GM12878 (cell line): Measurements from ENCODE around the gene NTRK1. TPM values are rescaled to one million over a fixed set of nuclear protein-coding genes. Genes with fewer than 3 reads are reported as not detected.

Experiments used
- ATAC-seq: fragments of 200-7000 bp; cut with Tn5 transposase; 3 replicates; pipeline ENCODE4 v1.9.1; 2020; ENCODE audit warnings: mild to moderate bottlenecking, moderate library complexity
- BruUV-seq: library from RNA; stranded (reverse); fragments of 400-500 nt; replicated peaks from 2 replicates; lab custom pipeline; 2021; lab: Mats Ljungman, UMichigan
- CTCF ChIA-PET: fragments of 300-600 bp; sonication (Branson Sonifier 250); formaldehyde crosslinking; extraction: SDS; loops from one replicate; lab custom pipeline; 2021; ENCODE audit warnings: inconsistent platforms; lab: Yijun Ruan, JAX
- POLR2A ChIA-PET: fragments of 350-600 bp; formaldehyde crosslinking; extraction: SDS; loops from one replicate; lab custom pipeline; 2021; ENCODE audit warnings: inconsistent platforms; lab: Charles Lee
- RAD21 ChIA-PET: fragments of 300-600 bp; sonication (Branson Sonifier 250); formaldehyde crosslinking; loops from one replicate; lab custom pipeline; 2023; ENCODE audit warnings: antibody characterized with exemption; ENCODE audit not compliant: unreplicated experiment; lab: Charles Lee
- SMC1A ChIA-PET: fragments of 300-600 bp; sonication (Branson Sonifier 250); formaldehyde crosslinking; loops from one replicate; lab custom pipeline; 2023; ENCODE audit not compliant: unreplicated experiment, uncharacterized antibody; lab: Charles Lee
- DNase-seq: peaks from one replicate; pipeline ENCODE4 v3.0.0-alpha.2; 2011; ENCODE audit warnings: low read depth, low spot score
- FAIRE-seq: peaks from 3 replicates; lab custom pipeline; 2011; peaks lifted over from hg19 to GRCh38; lab: Jason Lieb, UNC
- H2AFZ ChIP-seq: 2 replicates; pipeline ENCODE4 v1.6.0; 2011; ENCODE audit warnings: low read depth, low read length, control low read depth; ENCODE audit not compliant: control insufficient read depth
- H3K27ac ChIP-seq: 2 replicates; pipeline ENCODE4 v1.5.1; 2011; ENCODE audit warnings: control low read depth; ENCODE audit not compliant: control insufficient read depth, insufficient read depth
- H3K27me3 ChIP-seq, 2 experiments: replicated peaks in 1 of 2; 2 replicates each; pipeline versions ENCODE4 v1.6.0 to v1.6.1; 2011; ENCODE audit warnings: low read length in 1 of 2; ENCODE audit not compliant: control insufficient read depth in 2 of 2, insufficient read depth in 2 of 2
- H3K36me3 ChIP-seq, 2 experiments: 2 replicates each; pipeline ENCODE4 v1.5.1; 2011; ENCODE audit warnings: low read length in 1 of 2; ENCODE audit not compliant: control insufficient read depth in 2 of 2, insufficient read depth in 2 of 2
- H3K4me1 ChIP-seq: 2 replicates; pipeline ENCODE4 v1.6.1; 2011; ENCODE audit warnings: mild to moderate bottlenecking, low read length, moderate library complexity, mixed read lengths; ENCODE audit not compliant: control insufficient read depth, insufficient read depth
- H3K4me2 ChIP-seq: 2 replicates; pipeline ENCODE4 v1.6.0; 2011; ENCODE audit warnings: control low read depth; ENCODE audit not compliant: control insufficient read depth, insufficient read depth
- H3K4me3 ChIP-seq: fragments of 200-600 bp; sonication (generic); 2 replicates; pipeline ENCODE4 v1.5.1; 2016
- H3K79me2 ChIP-seq: 2 replicates; pipeline ENCODE4 v1.6.0; 2011; ENCODE audit warnings: low read length; ENCODE audit not compliant: control insufficient read depth, insufficient read depth
- H3K9ac ChIP-seq: 2 replicates; pipeline ENCODE4 v1.8.0; 2011; ENCODE audit warnings: low read length, control low read depth, mixed read lengths; ENCODE audit not compliant: control insufficient read depth, insufficient read depth
- H3K9me3 ChIP-seq: replicated peaks from 3 replicates; pipeline ENCODE4 v1.5.1; 2011; ENCODE audit warnings: mild to moderate bottlenecking, low read length; ENCODE audit not compliant: control insufficient read depth, insufficient read depth
- H4K20me1 ChIP-seq: 2 replicates; pipeline ENCODE4 v1.6.0; 2011; ENCODE audit not compliant: control insufficient read depth, insufficient read depth
- CHD4 ChIP-seq: fragments of 200-600 bp; sonication (generic); IDR thresholded peaks from 2 replicates; pipeline ENCODE4 v1.6.1; 2016; ENCODE audit warnings: mild to moderate bottlenecking
- KDM1A ChIP-seq: fragments of 200-600 bp; sonication (generic); IDR thresholded peaks from 2 replicates; pipeline ENCODE4 v1.6.1; 2016; ENCODE audit warnings: borderline replicate concordance
- TCF3 ChIP-seq: IDR thresholded peaks from 2 replicates; pipeline ENCODE4 v1.6.1; 2012; ENCODE audit warnings: low read depth, mild to moderate bottlenecking, low read length, borderline replicate concordance; ENCODE audit not compliant: insufficient read depth
- ZBED1 ChIP-seq: IDR thresholded peaks from 2 replicates; pipeline ENCODE4 v1.6.1; 2016; ENCODE audit warnings: borderline replicate concordance
- ZNF207 ChIP-seq: fragments of 450-650 bp; IDR thresholded peaks from 2 replicates; pipeline ENCODE4 v1.6.1; 2014; ENCODE audit warnings: antibody characterized with exemption, mild to moderate bottlenecking, borderline replicate concordance
- ZNF622 ChIP-seq: fragments of 450-650 bp; IDR thresholded peaks from 2 replicates; pipeline ENCODE4 v1.6.1; 2017; ENCODE audit warnings: mild to moderate bottlenecking, inconsistent platforms
- WGBS: methylation state at CpG from one replicate; pipeline ENCODE4 v1.1.6; 2016; ENCODE audit warnings: low lambda C conversion rate; ENCODE audit not compliant: insufficient replicate concordance, insufficient coverage; ENCODE audit errors: missing lambda C conversion rate; 5-methylcytosine and 5-hydroxymethylcytosine counted together
- in situ Hi-C: fragments of 300-500 bp; cut with MboI; formaldehyde crosslinking; loops from 9 replicates; pipeline ENCODE4 v1.14.3; 2018; ENCODE audit warnings: mixed read lengths
- intact Hi-C: fragments of 100-400 bp; cut with micrococcal nuclease; formaldehyde crosslinking; loops from one replicate; pipeline ENCODE4 v1.14.2; 2022; ENCODE audit not compliant: unreplicated experiment
- polyA plus RNA-seq, 11 experiments: library from polyadenylated mRNA; depleted of rRNA in 4 of 11; unstranded in 6 of 11; stranded (reverse) in 5 of 11; fragments of >200 nt; fragmentation: Nextera tagmentation in 4 of 11; fragmentation: Illumina TruSeq in 1 of 11; extraction: Ambion mirVana in 4 of 11; extraction: Trizol in 1 of 11; gene quantifications; 1 replicate in 1 of 11; 2 replicates in 10 of 11; pipeline versions ENCODE4 v1.2.1 to v1.2.3, GENCODE V29; 2011 to 2016; ENCODE audit warnings: inconsistent platforms in 2 of 11, missing spikeins in 2 of 11, low read depth in 1 of 11
- total RNA-seq, 4 experiments: library from RNA; depleted of rRNA in 3 of 4; stranded (reverse); fragments of >200 nt in 3 of 4; fragmentation: Illumina TruSeq in 1 of 4; extraction: Trizol in 1 of 4; gene quantifications; 2 replicates each; pipeline versions ENCODE4 v1.2.1 to v1.2.3, GENCODE V29; 2013 to 2021
- TF ChIP-seq, protein P1 (sequence below): fragments of 450-650 bp; IDR thresholded peaks from 2 replicates; pipeline ENCODE4 v1.6.1; 2018; ENCODE audit warnings: borderline replicate concordance, mild to moderate bottlenecking; ENCODE audit not compliant: partially characterized antibody
- TF ChIP-seq, protein P2 (sequence below): fragments of 450-650 bp; IDR thresholded peaks from 2 replicates; pipeline ENCODE4 v1.6.1; 2016; ENCODE audit warnings: mild to moderate bottlenecking, moderate library complexity, borderline replicate concordance
- TF ChIP-seq, protein P3 (sequence below): fragments of 450-650 bp; IDR thresholded peaks from 2 replicates; pipeline ENCODE4 v1.6.1; 2016; ENCODE audit warnings: mild to moderate bottlenecking
- TF ChIP-seq, protein P4 (sequence below): fragments of 450-650 bp; formaldehyde crosslinking; IDR thresholded peaks from 2 replicates; pipeline ENCODE4 v1.5.0; 2022; ENCODE audit warnings: mild to moderate bottlenecking, missing genetic modification characterization
- TF ChIP-seq, protein P5 (sequence below): fragments of 450-650 bp; IDR thresholded peaks from 2 replicates; pipeline ENCODE4 v1.6.1; 2014; ENCODE audit warnings: mild to moderate bottlenecking

The NTRK1 gene
- total and polyA plus RNA-seq, 10 of the 15 experiments (the other 5 are each of a cell fraction or from before 2014, with no cell fraction given) = 0.10 to 0.56 (median 0.40) TPM; not detected in 7

DNA sequence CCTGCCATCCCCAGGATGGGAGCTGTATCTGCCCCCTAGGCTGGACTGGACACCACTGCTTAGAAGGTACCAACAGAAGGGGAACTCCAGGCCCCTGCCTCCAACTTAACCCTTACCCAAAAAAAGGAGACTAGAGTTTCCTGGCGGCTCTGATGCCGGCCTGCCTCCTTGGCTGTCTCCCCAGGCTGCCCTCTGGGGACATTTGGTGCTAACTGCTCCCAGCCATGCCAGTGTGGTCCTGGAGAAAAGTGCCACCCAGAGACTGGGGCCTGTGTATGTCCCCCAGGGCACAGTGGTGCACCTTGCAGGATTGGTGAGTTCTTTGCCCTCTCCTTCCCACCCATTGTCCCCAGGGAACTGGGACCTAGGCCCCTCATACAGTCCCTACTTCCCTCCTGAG, 51.6 kb downstream of the NTRK1 start:
- Histone ChIP-seq H3K9ac (no peak overlapping the region), H3K4me3 (no peak overlapping the region), H4K20me1 (no peaks in the 10 kb centered on the region), H3K27ac (no peak overlapping the region), H3K79me2 (no peaks in the 10 kb centered on the region), H3K4me2 (no peak overlapping the region), H2AFZ (no peak overlapping the region), H3K27me3 (peaks cover 0 to 2% of the 10 kb centered on the region in 2 experiments; a peak in 1 of 4 replicates), H3K4me1 (no peaks in the 10 kb centered on the region), H3K9me3 (no peaks in the 10 kb centered on the region), H3K36me3 (no peaks in the 10 kb centered on the region)
- FAIRE-seq = no peak
- intact Hi-C loops = loop anchor here (5.0 to 10.0 kb wide), 3 partner anchors 45 to 242 kb away; no protein-coding TSS in a partner anchor
- WGBS = 39% methylated on average over 2 of the region's 2 CpGs
- ChIA-PET RAD21 (interaction anchor here (1.4 to 5.6 kb wide), 2 partner anchors 16 to 162 kb away, joined by 3 to 33 read pairs; no protein-coding TSS in a partner anchor), POLR2A (no interaction called here), SMC1A (interaction anchor here (1.4 to 3.6 kb wide), 2 partner anchors 162 to 243 kb away, joined by 4 to 19 read pairs; no protein-coding TSS in a partner anchor), CTCF (interaction anchor here (0.9 to 4.7 kb wide), 12 partner anchors 9 to 186 kb away, joined by 3 to 47 read pairs (median 3); no protein-coding TSS in a partner anchor)
- no peak for DNase-seq
- no peak for ATAC-seq
- BruUV-seq = no TSS peak
- in situ Hi-C loops = no loop called here
- TF ChIP-seq, protein P1, sequence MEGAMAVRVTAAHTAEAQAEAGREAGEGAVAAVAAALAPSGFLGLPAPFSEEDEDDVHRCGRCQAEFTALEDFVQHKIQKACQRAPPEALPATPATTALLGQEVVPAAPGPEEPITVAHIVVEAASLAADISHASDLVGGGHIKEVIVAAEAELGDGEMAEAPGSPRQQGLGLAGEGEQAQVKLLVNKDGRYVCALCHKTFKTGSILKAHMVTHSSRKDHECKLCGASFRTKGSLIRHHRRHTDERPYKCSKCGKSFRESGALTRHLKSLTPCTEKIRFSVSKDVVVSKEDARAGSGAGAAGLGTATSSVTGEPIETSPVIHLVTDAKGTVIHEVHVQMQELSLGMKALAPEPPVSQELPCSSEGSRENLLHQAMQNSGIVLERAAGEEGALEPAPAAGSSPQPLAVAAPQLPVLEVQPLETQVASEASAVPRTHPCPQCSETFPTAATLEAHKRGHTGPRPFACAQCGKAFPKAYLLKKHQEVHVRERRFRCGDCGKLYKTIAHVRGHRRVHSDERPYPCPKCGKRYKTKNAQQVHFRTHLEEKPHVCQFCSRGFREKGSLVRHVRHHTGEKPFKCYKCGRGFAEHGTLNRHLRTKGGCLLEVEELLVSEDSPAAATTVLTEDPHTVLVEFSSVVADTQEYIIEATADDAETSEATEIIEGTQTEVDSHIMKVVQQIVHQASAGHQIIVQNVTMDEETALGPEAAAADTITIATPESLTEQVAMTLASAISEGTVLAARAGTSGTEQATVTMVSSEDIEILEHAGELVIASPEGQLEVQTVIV = no peak
- no peak for TF ChIP-seq ZNF207
- no peak for TF ChIP-seq ZBED1
- TF ChIP-seq KDM1A = no peak
- TF ChIP-seq TCF3 = no peak
- TF ChIP-seq, protein P2, sequence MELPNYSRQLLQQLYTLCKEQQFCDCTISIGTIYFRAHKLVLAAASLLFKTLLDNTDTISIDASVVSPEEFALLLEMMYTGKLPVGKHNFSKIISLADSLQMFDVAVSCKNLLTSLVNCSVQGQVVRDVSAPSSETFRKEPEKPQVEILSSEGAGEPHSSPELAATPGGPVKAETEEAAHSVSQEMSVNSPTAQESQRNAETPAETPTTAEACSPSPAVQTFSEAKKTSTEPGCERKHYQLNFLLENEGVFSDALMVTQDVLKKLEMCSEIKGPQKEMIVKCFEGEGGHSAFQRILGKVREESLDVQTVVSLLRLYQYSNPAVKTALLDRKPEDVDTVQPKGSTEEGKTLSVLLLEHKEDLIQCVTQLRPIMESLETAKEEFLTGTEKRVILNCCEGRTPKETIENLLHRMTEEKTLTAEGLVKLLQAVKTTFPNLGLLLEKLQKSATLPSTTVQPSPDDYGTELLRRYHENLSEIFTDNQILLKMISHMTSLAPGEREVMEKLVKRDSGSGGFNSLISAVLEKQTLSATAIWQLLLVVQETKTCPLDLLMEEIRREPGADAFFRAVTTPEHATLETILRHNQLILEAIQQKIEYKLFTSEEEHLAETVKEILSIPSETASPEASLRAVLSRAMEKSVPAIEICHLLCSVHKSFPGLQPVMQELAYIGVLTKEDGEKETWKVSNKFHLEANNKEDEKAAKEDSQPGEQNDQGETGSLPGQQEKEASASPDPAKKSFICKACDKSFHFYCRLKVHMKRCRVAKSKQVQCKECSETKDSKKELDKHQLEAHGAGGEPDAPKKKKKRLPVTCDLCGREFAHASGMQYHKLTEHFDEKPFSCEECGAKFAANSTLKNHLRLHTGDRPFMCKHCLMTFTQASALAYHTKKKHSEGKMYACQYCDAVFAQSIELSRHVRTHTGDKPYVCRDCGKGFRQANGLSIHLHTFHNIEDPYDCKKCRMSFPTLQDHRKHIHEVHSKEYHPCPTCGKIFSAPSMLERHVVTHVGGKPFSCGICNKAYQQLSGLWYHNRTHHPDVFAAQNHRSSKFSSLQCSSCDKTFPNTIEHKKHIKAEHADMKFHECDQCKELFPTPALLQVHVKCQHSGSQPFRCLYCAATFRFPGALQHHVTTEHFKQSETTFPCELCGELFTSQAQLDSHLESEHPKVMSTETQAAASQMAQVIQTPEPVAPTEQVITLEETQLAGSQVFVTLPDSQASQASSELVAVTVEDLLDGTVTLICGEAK = no peak
- TF ChIP-seq, protein P3, sequence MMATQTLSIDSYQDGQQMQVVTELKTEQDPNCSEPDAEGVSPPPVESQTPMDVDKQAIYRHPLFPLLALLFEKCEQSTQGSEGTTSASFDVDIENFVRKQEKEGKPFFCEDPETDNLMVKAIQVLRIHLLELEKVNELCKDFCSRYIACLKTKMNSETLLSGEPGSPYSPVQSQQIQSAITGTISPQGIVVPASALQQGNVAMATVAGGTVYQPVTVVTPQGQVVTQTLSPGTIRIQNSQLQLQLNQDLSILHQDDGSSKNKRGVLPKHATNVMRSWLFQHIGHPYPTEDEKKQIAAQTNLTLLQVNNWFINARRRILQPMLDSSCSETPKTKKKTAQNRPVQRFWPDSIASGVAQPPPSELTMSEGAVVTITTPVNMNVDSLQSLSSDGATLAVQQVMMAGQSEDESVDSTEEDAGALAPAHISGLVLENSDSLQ = no peak
- TF ChIP-seq, protein P4, sequence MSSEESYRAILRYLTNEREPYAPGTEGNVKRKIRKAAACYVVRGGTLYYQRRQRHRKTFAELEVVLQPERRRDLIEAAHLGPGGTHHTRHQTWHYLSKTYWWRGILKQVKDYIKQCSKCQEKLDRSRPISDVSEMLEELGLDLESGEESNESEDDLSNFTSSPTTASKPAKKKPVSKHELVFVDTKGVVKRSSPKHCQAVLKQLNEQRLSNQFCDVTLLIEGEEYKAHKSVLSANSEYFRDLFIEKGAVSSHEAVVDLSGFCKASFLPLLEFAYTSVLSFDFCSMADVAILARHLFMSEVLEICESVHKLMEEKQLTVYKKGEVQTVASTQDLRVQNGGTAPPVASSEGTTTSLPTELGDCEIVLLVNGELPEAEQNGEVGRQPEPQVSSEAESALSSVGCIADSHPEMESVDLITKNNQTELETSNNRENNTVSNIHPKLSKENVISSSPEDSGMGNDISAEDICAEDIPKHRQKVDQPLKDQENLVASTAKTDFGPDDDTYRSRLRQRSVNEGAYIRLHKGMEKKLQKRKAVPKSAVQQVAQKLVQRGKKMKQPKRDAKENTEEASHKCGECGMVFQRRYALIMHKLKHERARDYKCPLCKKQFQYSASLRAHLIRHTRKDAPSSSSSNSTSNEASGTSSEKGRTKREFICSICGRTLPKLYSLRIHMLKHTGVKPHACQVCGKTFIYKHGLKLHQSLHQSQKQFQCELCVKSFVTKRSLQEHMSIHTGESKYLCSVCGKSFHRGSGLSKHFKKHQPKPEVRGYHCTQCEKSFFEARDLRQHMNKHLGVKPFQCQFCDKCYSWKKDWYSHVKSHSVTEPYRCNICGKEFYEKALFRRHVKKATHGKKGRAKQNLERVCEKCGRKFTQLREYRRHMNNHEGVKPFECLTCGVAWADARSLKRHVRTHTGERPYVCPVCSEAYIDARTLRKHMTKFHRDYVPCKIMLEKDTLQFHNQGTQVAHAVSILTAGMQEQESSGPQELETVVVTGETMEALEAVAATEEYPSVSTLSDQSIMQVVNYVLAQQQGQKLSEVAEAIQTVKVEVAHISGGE (CRISPR knock-in tag) = no peak
- TF ChIP-seq ZNF622 = no peak
- TF ChIP-seq, protein P5, sequence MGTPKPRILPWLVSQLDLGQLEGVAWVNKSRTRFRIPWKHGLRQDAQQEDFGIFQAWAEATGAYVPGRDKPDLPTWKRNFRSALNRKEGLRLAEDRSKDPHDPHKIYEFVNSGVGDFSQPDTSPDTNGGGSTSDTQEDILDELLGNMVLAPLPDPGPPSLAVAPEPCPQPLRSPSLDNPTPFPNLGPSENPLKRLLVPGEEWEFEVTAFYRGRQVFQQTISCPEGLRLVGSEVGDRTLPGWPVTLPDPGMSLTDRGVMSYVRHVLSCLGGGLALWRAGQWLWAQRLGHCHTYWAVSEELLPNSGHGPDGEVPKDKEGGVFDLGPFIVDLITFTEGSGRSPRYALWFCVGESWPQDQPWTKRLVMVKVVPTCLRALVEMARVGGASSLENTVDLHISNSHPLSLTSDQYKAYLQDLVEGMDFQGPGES = no peak
- no peak for TF ChIP-seq CHD4
